Esophagus squamous epithelium (tissue), 4 donors: ENCODE data around the gene C1orf232.

ENCODE experiments used
- POLR2A ChIP-seq, 4 donors: fragments of 450-650 bp; IDR thresholded peaks; one replicate each; pipeline ENCODE4 v1.6.1; 2017; ENCODE audit warnings: antibody characterized with exemption in 4 of 4, mild to moderate bottlenecking in 4 of 4, moderate library complexity in 3 of 4
- TF ChIP-seq, protein P1 (sequence below), 6 experiments: fragments of 450-650 bp in 4 of 6; fragments of 200-600 bp in 2 of 6; sonication (generic) in 2 of 6; IDR thresholded peaks; one replicate each; pipeline ENCODE4 v1.5.1; 2016 to 2019; ENCODE audit warnings: antibody characterized with exemption in 6 of 6, mild to moderate bottlenecking in 4 of 6, moderate library complexity in 4 of 6

DNA sequence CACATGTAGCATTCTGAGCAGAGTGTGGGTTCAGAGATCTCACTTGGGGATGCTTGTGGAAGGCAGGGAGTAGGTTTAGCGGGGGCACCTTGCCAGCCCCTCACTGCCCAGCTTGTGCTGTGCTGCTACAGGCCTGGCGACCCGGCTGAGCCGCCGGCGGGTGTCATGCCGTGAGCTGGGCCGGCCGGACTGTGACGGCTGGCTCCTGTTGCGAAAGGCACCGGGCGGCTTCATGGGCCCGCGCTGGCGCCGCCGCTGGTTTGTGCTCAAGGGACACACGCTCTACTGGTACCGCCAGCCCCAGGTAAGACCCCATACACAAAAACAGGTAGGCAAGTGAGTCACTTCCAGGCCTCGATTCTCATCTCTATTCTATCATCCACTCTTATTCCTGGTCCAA is 16.1 kb upstream of the C1orf232 start:
- TF ChIP-seq POLR2A (IDR thresholded peaks at IDR 0.05), result no peak
- TF ChIP-seq, protein P1, sequence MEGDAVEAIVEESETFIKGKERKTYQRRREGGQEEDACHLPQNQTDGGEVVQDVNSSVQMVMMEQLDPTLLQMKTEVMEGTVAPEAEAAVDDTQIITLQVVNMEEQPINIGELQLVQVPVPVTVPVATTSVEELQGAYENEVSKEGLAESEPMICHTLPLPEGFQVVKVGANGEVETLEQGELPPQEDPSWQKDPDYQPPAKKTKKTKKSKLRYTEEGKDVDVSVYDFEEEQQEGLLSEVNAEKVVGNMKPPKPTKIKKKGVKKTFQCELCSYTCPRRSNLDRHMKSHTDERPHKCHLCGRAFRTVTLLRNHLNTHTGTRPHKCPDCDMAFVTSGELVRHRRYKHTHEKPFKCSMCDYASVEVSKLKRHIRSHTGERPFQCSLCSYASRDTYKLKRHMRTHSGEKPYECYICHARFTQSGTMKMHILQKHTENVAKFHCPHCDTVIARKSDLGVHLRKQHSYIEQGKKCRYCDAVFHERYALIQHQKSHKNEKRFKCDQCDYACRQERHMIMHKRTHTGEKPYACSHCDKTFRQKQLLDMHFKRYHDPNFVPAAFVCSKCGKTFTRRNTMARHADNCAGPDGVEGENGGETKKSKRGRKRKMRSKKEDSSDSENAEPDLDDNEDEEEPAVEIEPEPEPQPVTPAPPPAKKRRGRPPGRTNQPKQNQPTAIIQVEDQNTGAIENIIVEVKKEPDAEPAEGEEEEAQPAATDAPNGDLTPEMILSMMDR (IDR thresholded peaks at IDR 0.05), result no peak
